HepG2 (cell line): ENCODE data around the gene UBL7. TPM values are rescaled to one million over a fixed set of nuclear protein-coding genes. Genes with fewer than 3 reads are reported as not detected.

ENCODE experiments used
- ATAC-seq: fragments of 200-7000 bp; cut with Tn5 transposase; 3 replicates; pipeline ENCODE4 v1.9.1; 2020; ENCODE audit warnings: mild to moderate bottlenecking, moderate library complexity
- BruUV-seq: library from RNA; stranded (reverse); fragments of 400-500 nt; replicated peaks from 2 replicates; lab custom pipeline; 2021; lab: Mats Ljungman, UMichigan
- CTCF ChIA-PET: fragments of 300-600 bp; formaldehyde crosslinking; extraction: SDS; loops from one replicate; lab custom pipeline; 2021; ENCODE audit warnings: low total read pairs, inconsistent platforms, low intra/inter-chr PET ratio; lab: Yijun Ruan, JAX
- POLR2A ChIA-PET: fragments of 350-600 bp; sonication (Branson Sonifier 250); formaldehyde crosslinking; loops from one replicate; lab custom pipeline; 2020; ENCODE audit warnings: antibody characterized with exemption, inconsistent platforms; lab: Yijun Ruan, JAX
- DNase-seq: peaks from one replicate; pipeline ENCODE4 v3.0.0-alpha.2; 2015; ENCODE audit warnings: low spot score
- FAIRE-seq: peaks from 3 replicates; lab custom pipeline; 2011; peaks lifted over from hg19 to GRCh38; lab: Jason Lieb, UNC
- H2AFZ ChIP-seq: one replicate; pipeline ENCODE4 v1.6.1; 2011; ENCODE audit warnings: low read length, inconsistent platforms
- H3K27ac ChIP-seq: fragments of 300-600 bp; 3 replicates; pipeline ENCODE4 v1.8.0; 2011; ENCODE audit warnings: mixed run types, mild to moderate bottlenecking, mixed read lengths, low read length, inconsistent platforms; ENCODE audit not compliant: insufficient read depth; ENCODE audit errors: extremely low read length
- H3K27me3 ChIP-seq, 2 experiments: fragments of 200-600 bp in 1 of 2; 2 replicates in 1 of 2; 3 replicates in 1 of 2; pipeline versions ENCODE4 v1.6.0 to v1.8.0; 2011; ENCODE audit warnings: low read length in 2 of 2, mild to moderate bottlenecking in 2 of 2, moderate library complexity in 2 of 2, inconsistent platforms in 1 of 2; ENCODE audit not compliant: insufficient read depth in 2 of 2, control insufficient read depth in 1 of 2
- H3K36me3 ChIP-seq, 2 experiments: fragments of 200-600 bp in 1 of 2; replicated peaks in 1 of 2; 2 replicates in 1 of 2; 3 replicates in 1 of 2; pipeline versions ENCODE4 v1.5.1 to v1.8.0; 2011; ENCODE audit warnings: low read length in 2 of 2, inconsistent platforms in 1 of 2; ENCODE audit not compliant: insufficient read depth in 2 of 2, control insufficient read depth in 1 of 2
- H3K4me1 ChIP-seq: 2 replicates; pipeline ENCODE4 v1.5.1; 2012; ENCODE audit warnings: low read length, inconsistent platforms; ENCODE audit not compliant: insufficient read depth
- H3K4me2 ChIP-seq: 2 replicates; pipeline ENCODE4 v1.6.0; 2011; ENCODE audit warnings: low read depth, low read length, inconsistent platforms
- H3K4me3 ChIP-seq, 3 experiments: fragments of 200-600 bp in 1 of 3; sonication (generic), shearing (Covaris generic) in 1 of 3; replicated peaks in 1 of 3; 2 replicates each; pipeline ENCODE4 v1.5.1; 2011 to 2016; ENCODE audit warnings: low read length in 3 of 3, inconsistent platforms in 2 of 3, low read depth in 2 of 3, mild to moderate bottlenecking in 2 of 3, control low read depth in 1 of 3, mixed read lengths in 1 of 3; ENCODE audit not compliant: insufficient read depth in 1 of 3
- H3K79me2 ChIP-seq: one replicate; pipeline ENCODE4 v1.6.1; 2011; ENCODE audit warnings: low read length, inconsistent platforms; ENCODE audit not compliant: insufficient read depth
- H3K9ac ChIP-seq: 2 replicates; pipeline ENCODE4 v1.6.0; 2011; ENCODE audit warnings: mild to moderate bottlenecking, low read depth, low read length, inconsistent platforms; ENCODE audit not compliant: insufficient read depth
- H3K9me3 ChIP-seq: 2 replicates; pipeline ENCODE4 v1.5.1; 2012; ENCODE audit warnings: mild to moderate bottlenecking, low read length
- H4K20me1 ChIP-seq: 2 replicates; pipeline ENCODE4 v1.6.0; 2011; ENCODE audit warnings: inconsistent platforms, mild to moderate bottlenecking, low read length, moderate library complexity; ENCODE audit not compliant: insufficient read depth
- BHLHE40 ChIP-seq: IDR thresholded peaks from 2 replicates; pipeline ENCODE4 v1.6.1; 2011; ENCODE audit warnings: low read length, improper control_type of control experiment
- FOXP1 ChIP-seq, 2 experiments: fragments of 450-650 bp in 1 of 2; IDR thresholded peaks; 2 replicates each; pipeline ENCODE4 v1.6.1; 2017 to 2018; ENCODE audit warnings: antibody characterized with exemption in 1 of 2
- KDM1A ChIP-seq: IDR thresholded peaks from 2 replicates; pipeline ENCODE4 v1.6.1; 2016; ENCODE audit warnings: missing compliant biosample characterization
- NCOA1 ChIP-seq: sonication (generic); formaldehyde crosslinking; IDR thresholded peaks from 2 replicates; pipeline ENCODE4 v1.9.0; 2021; ENCODE audit warnings: missing genetic modification reagents
- NR1H2 ChIP-seq: sonication (generic); formaldehyde crosslinking; IDR thresholded peaks from 2 replicates; pipeline ENCODE4 v1.8.1; 2022; ENCODE audit warnings: low read depth, missing genetic modification reagents, borderline replicate concordance
- RFX1 ChIP-seq: fragments of 450-650 bp; IDR thresholded peaks from 2 replicates; pipeline ENCODE4 v1.6.1; 2017
- ZBTB21 ChIP-seq: sonication (generic); formaldehyde crosslinking; IDR thresholded peaks from 2 replicates; pipeline ENCODE4 v1.4.0; 2020; ENCODE audit warnings: missing genetic modification reagents
- ZMYM3 ChIP-seq: sonication (generic); formaldehyde crosslinking; IDR thresholded peaks from 2 replicates; pipeline ENCODE4 v1.5.1; 2020; ENCODE audit warnings: mild to moderate bottlenecking, missing genetic modification reagents
- ZNF331 ChIP-seq: sonication (generic); formaldehyde crosslinking; IDR thresholded peaks from 2 replicates; pipeline ENCODE4 v1.4.0; 2020; ENCODE audit warnings: missing genetic modification reagents
- ZNF383 ChIP-seq: sonication (generic); formaldehyde crosslinking; IDR thresholded peaks from 2 replicates; pipeline ENCODE4 v1.4.0; 2020; ENCODE audit warnings: missing genetic modification reagents, mild to moderate bottlenecking, borderline replicate concordance
- ZNF446 ChIP-seq: sonication (generic); formaldehyde crosslinking; IDR thresholded peaks from 2 replicates; pipeline ENCODE4 v1.5.0; 2020; ENCODE audit warnings: mild to moderate bottlenecking, missing genetic modification reagents
- ZNF598 ChIP-seq: sonication (generic); formaldehyde crosslinking; IDR thresholded peaks from 2 replicates; pipeline ENCODE4 v1.5.1; 2020; ENCODE audit warnings: mild to moderate bottlenecking, missing genetic modification reagents, borderline replicate concordance
- ZNF607 ChIP-seq: sonication (generic); formaldehyde crosslinking; IDR thresholded peaks from 2 replicates; pipeline ENCODE4 v1.5.1; 2020; ENCODE audit warnings: missing genetic modification reagents, mild to moderate bottlenecking, borderline replicate concordance
- ZSCAN30 ChIP-seq: sonication (generic); formaldehyde crosslinking; IDR thresholded peaks from 2 replicates; pipeline ENCODE4 v1.5.0; 2020; ENCODE audit warnings: mild to moderate bottlenecking, missing genetic modification reagents
- WGBS: methylation state at CpG from one replicate; pipeline ENCODE4 v1.1.6; 2017; ENCODE audit warnings: low lambda C conversion rate; 5-methylcytosine and 5-hydroxymethylcytosine counted together
- in situ Hi-C: cut with HindIII; loops from 2 replicates; pipeline ENCODE4 v1.10.0; 2017; ENCODE audit warnings: low pct_unique_long_range_greater_than_20kb; ENCODE audit not compliant: extremely low pct_ligation_motif_present
- intact Hi-C: fragments of 100-400 bp; cut with micrococcal nuclease; formaldehyde crosslinking; loops from one replicate; pipeline ENCODE4 v1.10.0; 2022; ENCODE audit not compliant: unreplicated experiment
- polyA plus RNA-seq, 8 experiments: library from polyadenylated mRNA; depleted of rRNA in 3 of 8; stranded (reverse) in 7 of 8; unstranded in 1 of 8; fragments of >200 nt; fragmentation: Illumina TruSeq in 4 of 8; extraction: Trizol in 4 of 8; gene quantifications; 2 replicates each; pipeline versions ENCODE4 v1.2.1 to v1.2.3, GENCODE V29; 2011 to 2016; ENCODE audit warnings: low read depth in 4 of 8, missing spikeins in 1 of 8, mixed read lengths in 1 of 8; ENCODE audit not compliant: insufficient read depth in 1 of 8
- total RNA-seq, 5 experiments: library from RNA; depleted of rRNA; stranded (reverse); fragments of >200 nt; fragmentation: Illumina TruSeq; extraction: Trizol; gene quantifications; 2 replicates each; pipeline ENCODE4 v1.2.3, GENCODE V29; 2016; ENCODE audit warnings: low read depth in 1 of 5
- TF ChIP-seq, protein P1 (sequence below): IDR thresholded peaks from 2 replicates; pipeline ENCODE4 v1.6.1; 2012; ENCODE audit warnings: inconsistent platforms
- TF ChIP-seq, protein P2 (sequence below): sonication (generic); formaldehyde crosslinking; IDR thresholded peaks from 2 replicates; pipeline ENCODE4 v1.4.0; 2020; ENCODE audit warnings: missing genetic modification reagents
- TF ChIP-seq, protein P3 (sequence below): sonication (generic); formaldehyde crosslinking; IDR thresholded peaks from 2 replicates; pipeline ENCODE4 v1.4.0; 2020; ENCODE audit warnings: missing genetic modification reagents, mild to moderate bottlenecking, borderline replicate concordance

The UBL7 gene
- total and polyA plus RNA-seq, 2 of the 13 experiments (the other 11 are each of a cell fraction or from before 2014, with no cell fraction given): 55.0 to 63.5 TPM

DNA sequence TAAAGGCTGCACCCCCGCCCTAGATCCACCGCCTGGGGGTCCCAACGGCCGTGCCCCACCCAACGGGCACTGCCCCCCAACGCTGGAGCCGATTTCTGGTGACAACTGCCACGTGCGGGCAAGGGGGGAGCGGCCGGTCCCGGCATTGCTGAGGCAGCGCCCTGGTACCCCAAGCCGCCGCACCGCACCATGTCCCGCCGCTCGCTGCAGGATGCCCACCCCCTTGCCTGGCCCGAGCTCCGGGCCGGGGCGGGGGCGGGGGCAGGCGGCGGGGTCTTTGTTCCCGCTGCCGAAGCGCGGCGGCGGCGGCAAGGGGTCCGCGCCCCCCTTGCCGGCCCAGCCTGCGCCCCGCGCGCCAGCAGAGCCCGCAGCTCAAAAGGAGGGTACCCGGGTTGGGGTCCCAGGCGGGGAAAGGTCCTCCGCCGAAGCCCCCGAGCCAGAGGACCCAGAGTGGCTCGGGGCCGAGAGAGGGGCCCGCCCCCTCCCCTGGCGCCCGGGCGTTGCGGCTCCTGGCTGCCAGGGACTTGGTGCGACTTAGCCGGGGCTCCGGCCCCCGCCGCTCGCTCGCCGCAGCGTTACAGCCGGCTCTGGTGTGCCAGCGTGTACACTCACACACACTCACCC is 27.9 kb downstream of the UBL7 start (continued):
- TF ChIP-seq BHLHE40 (no peak), ZBTB21 (CRISPR knock-in tag) (no peak), NCOA1 (no peak), ZSCAN30 (CRISPR knock-in tag) (0 out of 2 replicates have a peak, but pooled peaks have one; percentile 30), RFX1 (no peak), ZNF383 (CRISPR knock-in tag) (no peak), ZNF598 (CRISPR knock-in tag) (no peak), FOXP1 (IDR thresholded peaks at IDR 0.05) (no peak), FOXP1 (CRISPR knock-in tag; IDR thresholded peaks at IDR 0.05) (no peak), ZNF446 (CRISPR knock-in tag) (peak; percentile 79; the same call in 1 of the 2 replicates), NR1H2 (CRISPR knock-in tag) (no peak), ZMYM3 (CRISPR knock-in tag) (0 out of 2 replicates have a peak, but pooled peaks have one; percentile 2), ZNF331 (CRISPR knock-in tag) (no peak)
- TF ChIP-seq, all 625 proteins: peak for 6

DNA sequence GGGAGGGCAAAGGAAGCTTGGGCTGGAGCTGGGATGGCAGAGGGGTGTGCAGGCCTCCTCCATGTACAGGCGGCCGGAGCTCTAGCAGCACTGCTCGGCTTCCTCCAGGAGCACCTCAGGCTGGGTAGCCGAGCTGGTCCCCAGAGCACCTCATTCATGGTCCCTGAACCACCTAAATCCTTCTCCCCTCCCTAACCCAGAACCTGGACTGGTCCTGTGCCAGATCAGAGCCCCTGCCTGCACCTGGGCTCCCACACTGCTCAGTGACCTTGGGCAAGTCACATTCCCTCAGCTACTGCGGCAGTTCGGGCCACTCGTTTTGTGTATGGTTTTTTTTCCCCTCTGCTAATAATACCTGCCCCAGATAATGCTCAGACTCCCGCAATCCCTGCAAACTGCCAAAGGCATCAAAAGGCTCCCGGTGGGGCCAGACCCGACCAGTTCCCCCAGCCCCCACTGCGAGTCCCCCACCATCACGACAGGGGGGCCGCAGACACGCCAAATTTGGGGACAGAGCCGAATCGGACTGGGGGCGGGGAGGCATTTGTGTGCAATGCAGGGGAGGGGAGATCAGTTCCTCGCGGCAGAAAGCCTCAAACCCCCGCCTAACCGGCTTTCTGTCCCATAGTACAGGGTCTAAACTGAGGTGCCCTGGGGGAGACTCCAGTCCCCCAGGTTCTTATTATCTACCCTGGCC is 28.5 kb downstream of the UBL7 start:
- no peaks in the 10 kb centered on the region for H3K9me3 ChIP-seq
- 0% methylated on average over 4 of the region's 21 CpGs for WGBS
- no peaks in the 10 kb centered on the region for H3K27me3 ChIP-seq
- H3K27ac ChIP-seq: no peak overlapping the region
- H3K4me3 ChIP-seq: peak overlapping the region; percentile 80 to 95 (median 87)
- ATAC-seq: no peak
- H3K9ac ChIP-seq: peak overlapping the region; percentile 55
- DNase-seq: no peak
- no peak for FAIRE-seq
- in situ Hi-C loops: loop anchor here (5.0 kb wide), 1 partner anchor 45 kb away; no protein-coding TSS in a partner anchor
- TF ChIP-seq, protein P1, sequence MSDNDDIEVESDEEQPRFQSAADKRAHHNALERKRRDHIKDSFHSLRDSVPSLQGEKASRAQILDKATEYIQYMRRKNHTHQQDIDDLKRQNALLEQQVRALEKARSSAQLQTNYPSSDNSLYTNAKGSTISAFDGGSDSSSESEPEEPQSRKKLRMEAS: 0 out of 2 replicates have a peak, but pooled peaks have one; percentile 9
- TF ChIP-seq, protein P2, sequence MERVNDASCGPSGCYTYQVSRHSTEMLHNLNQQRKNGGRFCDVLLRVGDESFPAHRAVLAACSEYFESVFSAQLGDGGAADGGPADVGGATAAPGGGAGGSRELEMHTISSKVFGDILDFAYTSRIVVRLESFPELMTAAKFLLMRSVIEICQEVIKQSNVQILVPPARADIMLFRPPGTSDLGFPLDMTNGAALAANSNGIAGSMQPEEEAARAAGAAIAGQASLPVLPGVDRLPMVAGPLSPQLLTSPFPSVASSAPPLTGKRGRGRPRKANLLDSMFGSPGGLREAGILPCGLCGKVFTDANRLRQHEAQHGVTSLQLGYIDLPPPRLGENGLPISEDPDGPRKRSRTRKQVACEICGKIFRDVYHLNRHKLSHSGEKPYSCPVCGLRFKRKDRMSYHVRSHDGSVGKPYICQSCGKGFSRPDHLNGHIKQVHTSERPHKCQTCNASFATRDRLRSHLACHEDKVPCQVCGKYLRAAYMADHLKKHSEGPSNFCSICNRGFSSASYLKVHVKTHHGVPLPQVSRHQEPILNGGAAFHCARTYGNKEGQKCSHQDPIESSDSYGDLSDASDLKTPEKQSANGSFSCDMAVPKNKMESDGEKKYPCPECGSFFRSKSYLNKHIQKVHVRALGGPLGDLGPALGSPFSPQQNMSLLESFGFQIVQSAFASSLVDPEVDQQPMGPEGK: 0 out of 2 replicates have a peak, but pooled peaks have one; percentile 31
- TF ChIP-seq ZNF607 (CRISPR knock-in tag) (no peak), ZMYM3 (CRISPR knock-in tag) (peak; percentile 94), KDM1A (CRISPR knock-in tag) (0 out of 2 replicates have a peak, but pooled peaks have one; percentile 70)
- TF ChIP-seq, protein P3, sequence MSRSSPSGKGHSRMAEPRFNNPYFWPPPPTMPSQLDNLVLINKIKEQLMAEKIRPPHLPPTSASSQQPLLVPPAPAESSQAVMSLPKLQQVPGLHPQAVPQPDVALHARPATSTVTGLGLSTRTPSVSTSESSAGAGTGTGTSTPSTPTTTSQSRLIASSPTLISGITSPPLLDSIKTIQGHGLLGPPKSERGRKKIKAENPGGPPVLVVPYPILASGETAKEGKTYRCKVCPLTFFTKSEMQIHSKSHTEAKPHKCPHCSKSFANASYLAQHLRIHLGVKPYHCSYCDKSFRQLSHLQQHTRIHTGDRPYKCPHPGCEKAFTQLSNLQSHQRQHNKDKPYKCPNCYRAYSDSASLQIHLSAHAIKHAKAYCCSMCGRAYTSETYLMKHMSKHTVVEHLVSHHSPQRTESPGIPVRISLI (CRISPR knock-in tag): 0 out of 2 replicates have a peak, but pooled peaks have one; percentile 27
- ChIA-PET POLR2A (interaction anchor here (0.9 to 9.8 kb wide), 10 partner anchors 9 to 50 kb away, joined by 3 to 140 read pairs (median 8); partner anchors contain the start of gene UBL7), CTCF (no interaction called here)
- intact Hi-C loops: no loop called here
- peaks cover 19% of the 10 kb centered on the region for H4K20me1 ChIP-seq
- H3K4me1 ChIP-seq: peaks cover 71% of the 10 kb centered on the region
- peaks cover 52% of the 10 kb centered on the region for H3K79me2 ChIP-seq
- peak overlapping the region; percentile 75 for H3K4me2 ChIP-seq
- no peak overlapping the region for H2AFZ ChIP-seq
- no TSS peak for BruUV-seq
- peaks cover 12 to 19% of the 10 kb centered on the region in 2 experiments; a peak in 4 of 5 replicates for H3K36me3 ChIP-seq
